ENCODE measurements around the gene CDHR3. TPM values are rescaled to one million over a fixed set of nuclear protein-coding genes. Genes with fewer than 3 reads are reported as not detected.

CDHR3 gene
- total RNA-seq, 1 experiment from 2014 or later = 19.1 TPM

DNA sequence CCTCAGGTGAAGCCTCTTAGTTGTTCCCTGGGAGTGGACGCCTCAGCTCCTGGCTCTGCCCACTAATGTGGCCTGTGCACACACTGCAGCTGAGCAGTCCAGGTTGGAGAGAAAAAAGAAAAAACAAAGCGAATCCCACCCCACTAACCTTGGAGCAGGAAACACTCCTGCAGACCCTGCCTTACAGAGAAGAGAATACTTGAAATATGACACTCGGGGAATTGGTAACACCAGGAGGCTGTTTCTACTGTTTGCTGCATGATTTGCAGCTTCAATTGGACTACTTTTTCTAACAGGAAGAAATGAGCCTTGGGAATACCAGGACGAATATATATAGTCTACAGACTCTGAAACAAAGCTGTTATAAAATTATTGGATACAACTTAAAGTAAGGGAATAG, 22.2 kb downstream of the CDHR3 start (continued):
- no peak for TF ChIP-seq MAX (CRISPR knock-in tag; IDR thresholded peaks at IDR 0.05)

GRCh38 chr7:105985672-105986215, 22.7 kb downstream of the CDHR3 start:
- ChIA-PET POLR2A (interaction anchor here (0.7 kb wide), 1 partner anchor 87 kb away, joined by 4 read pairs; no protein-coding TSS in a partner anchor), CTCF (interaction anchor here (1.6 kb wide), 1 partner anchor 57 kb away, joined by 6 read pairs; no protein-coding TSS in a partner anchor)
- TF ChIP-seq EMX1 (CRISPR knock-in tag; IDR thresholded peaks at IDR 0.05) = no peak
- no peak for TF ChIP-seq ZNF138 (CRISPR knock-in tag; conservative IDR thresholded peaks at IDR 0.05)
- TF ChIP-seq E2F5 (CRISPR knock-in tag; IDR thresholded peaks at IDR 0.05) = no peak
- Mint-ChIP-seq H3K9me3 (no peaks in the 10 kb centered on the region), H3K27me3 (ENCODE audit: low read depth) (no peaks in the 10 kb centered on the region), H3K4me1 (peaks cover 91% of the 10 kb centered on the region), H3K27ac (peak overlapping the region; percentile 20; the same call in 1 of the 2 replicates), H3K4me3 (no peak overlapping the region), H3K36me3 (no peaks in the 10 kb centered on the region)
- DNase-seq (ENCODE audit: low spot score) = no peak
- no peak for ATAC-seq

- no peaks in the 10 kb centered on the region for H3K36me3 Mint-ChIP-seq
- H3K4me3 Mint-ChIP-seq = no peak overlapping the region
- ChIA-PET CTCF (interaction anchor here (1.2 to 1.7 kb wide), 2 partner anchors 52 to 298 kb away, joined by 3 to 4 read pairs; no protein-coding TSS in a partner anchor), POLR2A (no interaction called here)
- no peak for ATAC-seq
- peaks cover 91% of the 10 kb centered on the region for H3K4me1 Mint-ChIP-seq
- no peaks in the 10 kb centered on the region for H3K9me3 Mint-ChIP-seq
- H3K27me3 Mint-ChIP-seq (ENCODE audit: low read depth) = no peaks in the 10 kb centered on the region
- H3K27ac Mint-ChIP-seq = no peak overlapping the region
- DNase-seq (ENCODE audit: low spot score) = no peak
- TF ChIP-seq, protein P1, sequence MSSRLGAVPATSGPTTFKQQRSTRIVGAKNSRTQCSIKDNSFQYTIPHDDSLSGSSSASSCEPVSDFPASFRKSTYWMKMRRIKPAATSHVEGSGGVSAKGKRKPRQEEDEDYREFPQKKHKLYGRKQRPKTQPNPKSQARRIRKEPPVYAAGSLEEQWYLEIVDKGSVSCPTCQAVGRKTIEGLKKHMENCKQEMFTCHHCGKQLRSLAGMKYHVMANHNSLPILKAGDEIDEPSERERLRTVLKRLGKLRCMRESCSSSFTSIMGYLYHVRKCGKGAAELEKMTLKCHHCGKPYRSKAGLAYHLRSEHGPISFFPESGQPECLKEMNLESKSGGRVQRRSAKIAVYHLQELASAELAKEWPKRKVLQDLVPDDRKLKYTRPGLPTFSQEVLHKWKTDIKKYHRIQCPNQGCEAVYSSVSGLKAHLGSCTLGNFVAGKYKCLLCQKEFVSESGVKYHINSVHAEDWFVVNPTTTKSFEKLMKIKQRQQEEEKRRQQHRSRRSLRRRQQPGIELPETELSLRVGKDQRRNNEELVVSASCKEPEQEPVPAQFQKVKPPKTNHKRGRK (CRISPR knock-in tag; IDR thresholded peaks at IDR 0.05; ENCODE audit: borderline replicate concordance) = no peak
- TF ChIP-seq, protein P2, sequence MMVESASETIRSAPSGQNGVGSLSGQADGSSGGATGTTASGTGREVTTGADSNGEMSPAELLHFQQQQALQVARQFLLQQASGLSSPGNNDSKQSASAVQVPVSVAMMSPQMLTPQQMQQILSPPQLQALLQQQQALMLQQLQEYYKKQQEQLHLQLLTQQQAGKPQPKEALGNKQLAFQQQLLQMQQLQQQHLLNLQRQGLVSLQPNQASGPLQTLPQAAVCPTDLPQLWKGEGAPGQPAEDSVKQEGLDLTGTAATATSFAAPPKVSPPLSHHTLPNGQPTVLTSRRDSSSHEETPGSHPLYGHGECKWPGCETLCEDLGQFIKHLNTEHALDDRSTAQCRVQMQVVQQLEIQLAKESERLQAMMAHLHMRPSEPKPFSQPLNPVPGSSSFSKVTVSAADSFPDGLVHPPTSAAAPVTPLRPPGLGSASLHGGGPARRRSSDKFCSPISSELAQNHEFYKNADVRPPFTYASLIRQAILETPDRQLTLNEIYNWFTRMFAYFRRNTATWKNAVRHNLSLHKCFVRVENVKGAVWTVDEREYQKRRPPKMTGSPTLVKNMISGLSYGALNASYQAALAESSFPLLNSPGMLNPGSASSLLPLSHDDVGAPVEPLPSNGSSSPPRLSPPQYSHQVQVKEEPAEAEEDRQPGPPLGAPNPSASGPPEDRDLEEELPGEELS (CRISPR knock-in tag; IDR thresholded peaks at IDR 0.05) = no peak
- no peak for TF ChIP-seq ZSCAN18 (CRISPR knock-in tag; IDR thresholded peaks at IDR 0.05)
- TF ChIP-seq GTF2I (CRISPR knock-in tag; conservative IDR thresholded peaks at IDR 0.05) = no peak
- TF ChIP-seq ZNF219 (CRISPR knock-in tag; IDR thresholded peaks at IDR 0.05; ENCODE audit: borderline replicate concordance) = no peak
- TF ChIP-seq HMGA2 (CRISPR knock-in tag; IDR thresholded peaks at IDR 0.05) = no peak
- no peak for TF ChIP-seq FOXK1 (CRISPR knock-in tag; IDR thresholded peaks at IDR 0.05)
- TF ChIP-seq CBFB (CRISPR knock-in tag; IDR thresholded peaks at IDR 0.05; ENCODE audit: low read depth) = no peak
- TF ChIP-seq ESRRA (CRISPR knock-in tag; IDR thresholded peaks at IDR 0.05; ENCODE audit: borderline replicate concordance) = no peak
- TF ChIP-seq, protein P3, sequence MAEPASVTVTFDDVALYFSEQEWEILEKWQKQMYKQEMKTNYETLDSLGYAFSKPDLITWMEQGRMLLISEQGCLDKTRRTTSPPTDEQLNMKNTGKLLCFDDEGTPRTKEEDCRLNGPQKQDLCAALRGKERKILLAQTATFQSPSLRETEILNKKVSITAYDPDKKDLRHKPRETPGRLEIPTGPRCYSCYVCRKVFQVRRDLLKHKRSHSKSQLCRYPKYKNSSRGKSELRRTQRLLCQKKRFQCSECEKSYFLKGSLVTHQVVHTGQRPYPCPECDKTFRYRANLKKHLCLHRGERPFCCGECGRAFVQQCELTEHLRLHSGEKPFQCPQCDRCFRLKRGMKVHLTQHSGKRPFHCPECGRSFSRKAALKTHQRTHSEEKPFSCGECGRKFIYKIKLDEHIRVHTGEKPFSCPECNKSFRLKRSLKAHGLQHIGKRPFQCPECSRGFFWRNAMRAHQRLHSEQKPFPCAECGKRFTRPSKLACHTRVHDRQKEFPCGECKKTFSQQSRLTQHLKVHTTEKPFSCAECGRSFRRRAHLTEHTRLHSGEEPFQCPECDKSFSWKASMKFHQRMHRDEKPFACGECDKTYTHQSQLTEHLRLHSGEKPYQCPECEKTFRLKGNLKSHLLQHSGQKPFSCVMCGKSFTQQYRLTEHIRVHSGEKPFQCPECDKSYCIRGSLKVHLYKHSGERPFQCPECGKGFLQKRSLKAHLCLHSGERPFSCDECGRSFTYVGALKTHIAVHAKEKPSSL (CRISPR knock-in tag; conservative IDR thresholded peaks at IDR 0.05) = no peak
- TF ChIP-seq ZNF263 (CRISPR knock-in tag; IDR thresholded peaks at IDR 0.05; ENCODE audit: low read depth) = no peak
- no peak for TF ChIP-seq SOX15 (CRISPR knock-in tag; IDR thresholded peaks at IDR 0.05)
- TF ChIP-seq, protein P4, sequence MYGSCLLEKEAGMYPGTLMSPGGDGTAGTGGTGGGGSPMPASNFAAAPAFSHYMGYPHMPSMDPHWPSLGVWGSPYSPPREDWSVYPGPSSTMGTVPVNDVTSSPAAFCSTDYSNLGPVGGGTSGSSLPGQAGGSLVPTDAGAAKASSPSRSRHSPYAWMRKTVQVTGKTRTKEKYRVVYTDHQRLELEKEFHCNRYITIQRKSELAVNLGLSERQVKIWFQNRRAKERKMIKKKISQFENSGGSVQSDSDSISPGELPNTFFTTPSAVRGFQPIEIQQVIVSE (CRISPR knock-in tag; IDR thresholded peaks at IDR 0.05; ENCODE audit: borderline replicate concordance) = no peak
- no peak for TF ChIP-seq CREM (CRISPR knock-in tag; IDR thresholded peaks at IDR 0.05)
- no peak for TF ChIP-seq TP53 (CRISPR knock-in tag; IDR thresholded peaks at IDR 0.05)
- TF ChIP-seq, protein P5, sequence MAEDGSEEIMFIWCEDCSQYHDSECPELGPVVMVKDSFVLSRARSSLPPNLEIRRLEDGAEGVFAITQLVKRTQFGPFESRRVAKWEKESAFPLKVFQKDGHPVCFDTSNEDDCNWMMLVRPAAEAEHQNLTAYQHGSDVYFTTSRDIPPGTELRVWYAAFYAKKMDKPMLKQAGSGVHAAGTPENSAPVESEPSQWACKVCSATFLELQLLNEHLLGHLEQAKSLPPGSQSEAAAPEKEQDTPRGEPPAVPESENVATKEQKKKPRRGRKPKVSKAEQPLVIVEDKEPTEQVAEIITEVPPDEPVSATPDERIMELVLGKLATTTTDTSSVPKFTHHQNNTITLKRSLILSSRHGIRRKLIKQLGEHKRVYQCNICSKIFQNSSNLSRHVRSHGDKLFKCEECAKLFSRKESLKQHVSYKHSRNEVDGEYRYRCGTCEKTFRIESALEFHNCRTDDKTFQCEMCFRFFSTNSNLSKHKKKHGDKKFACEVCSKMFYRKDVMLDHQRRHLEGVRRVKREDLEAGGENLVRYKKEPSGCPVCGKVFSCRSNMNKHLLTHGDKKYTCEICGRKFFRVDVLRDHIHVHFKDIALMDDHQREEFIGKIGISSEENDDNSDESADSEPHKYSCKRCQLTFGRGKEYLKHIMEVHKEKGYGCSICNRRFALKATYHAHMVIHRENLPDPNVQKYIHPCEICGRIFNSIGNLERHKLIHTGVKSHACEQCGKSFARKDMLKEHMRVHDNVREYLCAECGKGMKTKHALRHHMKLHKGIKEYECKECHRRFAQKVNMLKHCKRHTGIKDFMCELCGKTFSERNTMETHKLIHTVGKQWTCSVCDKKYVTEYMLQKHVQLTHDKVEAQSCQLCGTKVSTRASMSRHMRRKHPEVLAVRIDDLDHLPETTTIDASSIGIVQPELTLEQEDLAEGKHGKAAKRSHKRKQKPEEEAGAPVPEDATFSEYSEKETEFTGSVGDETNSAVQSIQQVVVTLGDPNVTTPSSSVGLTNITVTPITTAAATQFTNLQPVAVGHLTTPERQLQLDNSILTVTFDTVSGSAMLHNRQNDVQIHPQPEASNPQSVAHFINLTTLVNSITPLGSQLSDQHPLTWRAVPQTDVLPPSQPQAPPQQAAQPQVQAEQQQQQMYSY (CRISPR knock-in tag; IDR thresholded peaks at IDR 0.05) = no peak
These were observed 24.0 kb downstream of the CDHR3 start for GRCh38 chr7:105987046-105987445.
